VCaP (cell line): ENCODE measurements around the gene PRKCB.

Source experiments
- H3K27ac ChIP-seq: fragments of 450-650 bp; 2 replicates; pipeline ENCODE4 v1.5.1; 2017
- TF ChIP-seq, protein P1 (sequence below): fragments of 450-650 bp; conservative IDR thresholded peaks from 2 replicates; pipeline ENCODE4 v1.5.1; 2017; ENCODE audit warnings: mild to moderate bottlenecking, moderate library complexity

The PRKCB gene

DNA sequence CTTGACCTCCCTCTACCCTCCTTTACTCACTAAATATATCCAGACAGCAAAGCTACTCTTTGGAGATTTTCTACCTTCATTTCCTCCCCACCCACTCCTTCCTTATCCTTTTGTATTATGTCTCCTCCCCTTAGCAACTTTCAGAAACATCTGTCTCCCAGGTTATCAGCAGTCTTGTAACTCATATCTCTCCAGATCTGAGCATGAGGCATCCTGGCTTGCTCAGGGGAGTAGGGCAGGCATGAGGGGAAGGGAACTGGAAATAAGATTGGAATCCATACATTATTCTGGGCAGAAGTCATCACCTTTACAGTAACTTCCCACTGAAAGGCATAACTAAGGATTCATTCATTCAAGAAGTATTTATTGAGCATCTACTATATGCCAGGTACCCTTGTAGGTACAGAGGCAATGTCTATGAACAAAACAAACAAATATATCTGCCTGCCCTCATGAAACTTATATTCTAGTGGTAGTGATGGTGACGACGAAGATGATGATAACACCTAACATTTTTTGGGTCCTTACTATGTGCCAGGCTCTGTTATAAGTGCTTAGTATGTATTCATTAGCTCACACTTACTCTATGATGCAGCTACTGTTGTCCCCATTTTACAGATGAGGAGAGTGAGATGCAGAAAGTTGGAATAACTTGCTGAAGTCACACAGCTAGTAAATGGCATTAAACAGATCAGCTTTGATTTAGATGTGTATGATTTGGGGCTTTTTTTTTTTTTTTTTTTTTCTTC is 296.4 kb downstream of the PRKCB start:
- H3K27ac ChIP-seq = no peak overlapping the region
- TF ChIP-seq, protein P1, sequence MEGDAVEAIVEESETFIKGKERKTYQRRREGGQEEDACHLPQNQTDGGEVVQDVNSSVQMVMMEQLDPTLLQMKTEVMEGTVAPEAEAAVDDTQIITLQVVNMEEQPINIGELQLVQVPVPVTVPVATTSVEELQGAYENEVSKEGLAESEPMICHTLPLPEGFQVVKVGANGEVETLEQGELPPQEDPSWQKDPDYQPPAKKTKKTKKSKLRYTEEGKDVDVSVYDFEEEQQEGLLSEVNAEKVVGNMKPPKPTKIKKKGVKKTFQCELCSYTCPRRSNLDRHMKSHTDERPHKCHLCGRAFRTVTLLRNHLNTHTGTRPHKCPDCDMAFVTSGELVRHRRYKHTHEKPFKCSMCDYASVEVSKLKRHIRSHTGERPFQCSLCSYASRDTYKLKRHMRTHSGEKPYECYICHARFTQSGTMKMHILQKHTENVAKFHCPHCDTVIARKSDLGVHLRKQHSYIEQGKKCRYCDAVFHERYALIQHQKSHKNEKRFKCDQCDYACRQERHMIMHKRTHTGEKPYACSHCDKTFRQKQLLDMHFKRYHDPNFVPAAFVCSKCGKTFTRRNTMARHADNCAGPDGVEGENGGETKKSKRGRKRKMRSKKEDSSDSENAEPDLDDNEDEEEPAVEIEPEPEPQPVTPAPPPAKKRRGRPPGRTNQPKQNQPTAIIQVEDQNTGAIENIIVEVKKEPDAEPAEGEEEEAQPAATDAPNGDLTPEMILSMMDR = no peak

DNA sequence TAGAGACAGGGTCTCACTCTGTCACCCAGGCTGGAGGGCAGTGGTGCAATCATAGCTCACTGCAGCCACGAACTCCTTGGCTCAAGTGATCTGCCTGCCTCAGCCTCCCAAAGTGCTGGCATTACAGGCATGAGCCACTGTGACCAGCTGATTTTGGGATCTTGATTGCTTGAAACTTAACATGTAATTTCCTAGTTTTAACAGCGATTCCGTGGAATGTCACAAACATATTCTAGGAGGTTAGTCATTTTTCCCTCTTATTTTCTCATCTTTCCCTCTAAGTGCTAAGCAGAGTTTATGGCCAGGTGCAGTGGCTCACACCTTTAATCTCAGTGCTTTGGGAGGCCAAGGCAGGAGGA is 297.0 kb downstream of the PRKCB start:
- TF ChIP-seq, protein P1 = no peak
- H3K27ac ChIP-seq = no peak overlapping the region

DNA sequence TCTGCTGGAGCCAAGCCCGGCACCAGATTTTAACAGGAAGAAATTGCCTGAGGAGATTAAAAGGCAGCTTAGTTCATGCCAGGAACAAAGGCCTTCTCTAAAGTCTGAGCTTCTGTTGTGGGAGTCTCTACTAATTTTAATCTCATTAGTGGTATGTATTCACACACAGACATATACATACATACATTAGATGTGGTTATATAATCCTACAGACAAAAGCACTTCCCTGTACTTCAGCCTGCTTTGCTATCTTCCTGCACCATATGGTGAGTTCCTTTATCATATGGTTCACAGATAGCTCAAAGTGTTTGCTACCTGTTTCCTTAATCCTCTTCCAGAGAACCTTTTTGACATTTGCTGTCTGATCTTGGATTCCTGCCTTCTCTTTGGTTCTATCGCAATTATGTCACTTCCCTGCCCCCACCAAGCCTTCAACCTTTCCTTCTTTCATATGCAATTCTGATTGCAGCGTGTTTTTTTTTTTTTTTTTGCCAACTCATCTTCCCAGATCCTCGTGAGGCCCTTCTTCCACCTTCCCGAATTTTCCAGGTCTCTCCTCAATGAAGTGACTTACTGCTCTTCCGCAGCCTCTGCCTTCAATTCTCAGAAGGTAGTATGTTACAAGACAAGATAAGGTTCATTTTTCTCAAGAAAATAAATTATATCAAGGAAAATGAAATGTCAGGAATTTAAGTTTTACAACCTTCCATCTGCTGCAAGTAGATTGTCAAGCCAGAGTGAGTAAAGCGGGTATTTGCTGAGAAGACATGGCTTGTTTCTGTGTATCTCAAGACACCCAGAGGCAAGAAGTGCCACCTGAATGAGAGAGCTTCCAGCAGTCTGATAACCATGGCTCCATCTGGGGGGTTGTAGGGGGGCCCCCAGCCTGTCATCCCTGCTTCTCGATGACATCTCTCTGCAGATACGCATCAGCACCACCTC is 300.1 kb downstream of the PRKCB start:
- H3K27ac ChIP-seq = no peak overlapping the region

DNA sequence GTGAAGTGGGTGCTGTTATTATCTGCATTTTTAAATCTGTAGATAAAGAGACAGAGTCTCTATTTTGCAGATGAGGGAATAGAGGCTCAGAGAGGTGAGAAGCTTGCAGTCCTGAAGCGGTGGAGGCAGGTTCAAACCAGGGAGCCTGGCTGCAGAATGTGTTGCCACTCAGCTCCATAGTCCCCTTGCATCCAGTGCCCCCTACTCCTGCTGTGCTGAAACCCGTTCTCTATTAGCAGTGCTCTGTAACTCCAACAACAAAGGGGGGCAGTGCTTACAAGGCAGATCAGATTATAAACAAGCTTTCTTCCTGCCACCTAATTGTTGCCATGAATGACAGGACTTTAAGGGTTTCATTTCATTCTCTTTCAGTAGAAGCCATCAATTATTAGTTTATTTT is 302.2 kb downstream of the PRKCB start:
- no peak overlapping the region for H3K27ac ChIP-seq
- TF ChIP-seq, protein P1 = no peak

More for the DNA sequence above, 300.1 kb downstream of the PRKCB start:
- TF ChIP-seq, protein P1 = no peak

DNA sequence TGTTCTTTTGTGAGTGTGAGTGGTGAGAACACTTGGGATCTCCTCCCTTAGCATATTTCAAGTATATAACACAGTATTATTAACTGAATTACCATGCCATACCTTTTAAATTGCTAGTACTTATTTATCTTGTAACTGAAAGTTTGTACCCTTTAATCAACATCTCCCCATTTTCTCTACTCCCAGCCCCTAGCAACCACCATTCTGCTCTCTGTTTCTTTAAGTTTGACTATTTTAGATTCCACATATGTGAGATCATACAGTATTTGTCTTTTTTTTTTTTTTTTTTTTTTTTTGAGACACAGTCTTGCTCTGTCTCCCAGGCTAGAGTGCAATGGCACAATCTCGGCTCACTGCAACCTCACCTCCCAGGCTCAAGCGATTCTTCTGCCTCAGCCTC is 302.8 kb downstream of the PRKCB start:
- TF ChIP-seq, protein P1 = no peak
- H3K27ac ChIP-seq = no peak overlapping the region

DNA sequence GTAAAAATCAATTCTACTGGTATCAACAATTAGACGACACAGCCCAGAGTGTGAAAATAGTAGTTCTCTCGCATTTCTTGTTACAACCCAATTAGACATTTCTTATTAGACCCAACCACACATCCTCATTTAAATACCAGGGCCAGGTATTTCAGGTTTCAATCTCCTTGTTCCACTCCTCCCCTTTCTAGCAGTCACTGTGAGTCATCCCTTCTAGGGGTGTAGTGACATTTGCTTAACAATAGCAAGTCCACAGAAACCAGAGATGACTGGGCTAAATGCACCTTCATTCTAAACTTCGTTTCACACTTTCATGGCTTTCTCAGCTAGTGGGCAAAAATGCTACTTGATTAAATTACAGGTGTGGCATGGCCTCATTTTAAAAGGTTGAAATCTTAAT is 303.5 kb downstream of the PRKCB start:
- TF ChIP-seq, protein P1 = no peak
- H3K27ac ChIP-seq = no peak overlapping the region

DNA sequence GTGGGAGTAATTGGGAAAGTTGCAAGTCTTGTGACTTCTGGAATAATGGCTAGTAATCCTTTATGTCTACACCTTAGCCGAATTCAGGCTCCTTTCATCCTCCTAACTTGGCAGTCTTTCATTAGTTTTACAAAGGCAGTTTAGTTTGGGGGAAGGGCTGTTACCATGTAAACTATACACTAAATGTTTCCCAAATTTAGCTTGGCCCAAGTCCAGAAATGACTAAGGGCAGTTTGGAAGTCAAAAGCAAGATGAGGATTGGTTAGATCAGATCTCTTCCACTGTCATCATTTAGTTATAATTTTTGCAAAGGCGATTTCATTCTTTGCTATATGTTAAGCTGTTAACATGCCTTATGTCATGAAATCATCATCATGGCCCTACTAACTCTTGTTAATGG is 304.9 kb downstream of the PRKCB start:
- H3K27ac ChIP-seq = no peak overlapping the region
- TF ChIP-seq, protein P1 = no peak
